HEK293 (cell line): ENCODE measurements around the gene TCF12.

ENCODE experiments used
- GFI1B ChIP-seq: fragments of 450-650 bp; formaldehyde crosslinking; IDR thresholded peaks from 2 replicates; pipeline ENCODE4 v1.5.1; 2016; ENCODE audit warnings: missing biosample characterization, missing genetic modification characterization
- MEIS1 ChIP-seq: sonication (generic); formaldehyde crosslinking; IDR thresholded peaks from 2 replicates; pipeline ENCODE4 v1.8.1; 2022; ENCODE audit warnings: missing genetic modification reagents, mild to moderate bottlenecking, borderline replicate concordance
- TCF7L2 ChIP-seq: IDR thresholded peaks from 2 replicates; pipeline ENCODE4 v1.6.1; 2011; ENCODE audit warnings: low read depth, mild to moderate bottlenecking, inconsistent platforms, low read length, moderate library complexity, borderline replicate concordance
- ZNF157 ChIP-seq: fragments of 450-650 bp; formaldehyde crosslinking; IDR thresholded peaks from 2 replicates; pipeline ENCODE4 v1.5.1; 2016; ENCODE audit warnings: missing biosample characterization, missing genetic modification characterization
- ZNF248 ChIP-seq: fragments of 450-650 bp; formaldehyde crosslinking; IDR thresholded peaks from 2 replicates; pipeline ENCODE4 v1.5.1; 2017; ENCODE audit warnings: missing biosample characterization, missing genetic modification characterization
- ZNF391 ChIP-seq: fragments of 450-650 bp; formaldehyde crosslinking; IDR thresholded peaks from 2 replicates; pipeline ENCODE4 v1.5.1; 2016; ENCODE audit warnings: low read depth, missing biosample characterization, missing genetic modification characterization, borderline replicate concordance
- TF ChIP-seq, protein P1 (sequence below): fragments of 450-650 bp; formaldehyde crosslinking; IDR thresholded peaks from 2 replicates; pipeline ENCODE4 v1.5.1; 2016; ENCODE audit warnings: missing biosample characterization, missing genetic modification characterization
- TF ChIP-seq, protein P2 (sequence below): fragments of 450-650 bp; formaldehyde crosslinking; IDR thresholded peaks from 2 replicates; pipeline ENCODE4 v1.5.1; 2016; ENCODE audit warnings: missing biosample characterization, missing genetic modification characterization

DNA sequence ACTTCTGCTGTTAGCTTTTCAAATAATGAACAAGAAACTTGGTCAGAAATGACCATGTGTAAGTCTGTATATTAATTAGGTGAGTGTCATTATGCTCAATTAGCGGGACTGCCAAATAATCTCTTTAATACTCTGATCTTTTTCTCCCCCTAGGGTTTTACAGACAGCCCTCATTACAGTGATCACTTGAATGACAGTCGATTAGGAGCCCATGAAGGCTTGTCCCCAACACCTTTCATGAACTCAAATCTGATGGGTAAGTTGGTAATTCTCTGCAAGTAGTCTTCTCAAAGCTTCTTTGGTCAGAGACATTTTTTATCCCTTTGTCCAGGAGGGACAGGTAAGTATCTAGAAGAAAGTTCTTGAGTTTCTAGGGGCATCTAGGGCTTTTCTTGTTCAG, 173.2 kb downstream of the TCF12 start:
- TF ChIP-seq GFI1B (tag by site-specific recombination) (no peak), MEIS1 (CRISPR knock-in tag) (no peak), TCF7L2 (no peak), ZNF157 (no peak), ZNF391 (tag by site-specific recombination) (no peak), ZNF248 (tag by site-specific recombination) (no peak)
- TF ChIP-seq, protein P1, sequence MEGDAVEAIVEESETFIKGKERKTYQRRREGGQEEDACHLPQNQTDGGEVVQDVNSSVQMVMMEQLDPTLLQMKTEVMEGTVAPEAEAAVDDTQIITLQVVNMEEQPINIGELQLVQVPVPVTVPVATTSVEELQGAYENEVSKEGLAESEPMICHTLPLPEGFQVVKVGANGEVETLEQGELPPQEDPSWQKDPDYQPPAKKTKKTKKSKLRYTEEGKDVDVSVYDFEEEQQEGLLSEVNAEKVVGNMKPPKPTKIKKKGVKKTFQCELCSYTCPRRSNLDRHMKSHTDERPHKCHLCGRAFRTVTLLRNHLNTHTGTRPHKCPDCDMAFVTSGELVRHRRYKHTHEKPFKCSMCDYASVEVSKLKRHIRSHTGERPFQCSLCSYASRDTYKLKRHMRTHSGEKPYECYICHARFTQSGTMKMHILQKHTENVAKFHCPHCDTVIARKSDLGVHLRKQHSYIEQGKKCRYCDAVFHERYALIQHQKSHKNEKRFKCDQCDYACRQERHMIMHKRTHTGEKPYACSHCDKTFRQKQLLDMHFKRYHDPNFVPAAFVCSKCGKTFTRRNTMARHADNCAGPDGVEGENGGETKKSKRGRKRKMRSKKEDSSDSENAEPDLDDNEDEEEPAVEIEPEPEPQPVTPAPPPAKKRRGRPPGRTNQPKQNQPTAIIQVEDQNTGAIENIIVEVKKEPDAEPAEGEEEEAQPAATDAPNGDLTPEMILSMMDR (tag by site-specific recombination): no peak
- TF ChIP-seq, protein P2, sequence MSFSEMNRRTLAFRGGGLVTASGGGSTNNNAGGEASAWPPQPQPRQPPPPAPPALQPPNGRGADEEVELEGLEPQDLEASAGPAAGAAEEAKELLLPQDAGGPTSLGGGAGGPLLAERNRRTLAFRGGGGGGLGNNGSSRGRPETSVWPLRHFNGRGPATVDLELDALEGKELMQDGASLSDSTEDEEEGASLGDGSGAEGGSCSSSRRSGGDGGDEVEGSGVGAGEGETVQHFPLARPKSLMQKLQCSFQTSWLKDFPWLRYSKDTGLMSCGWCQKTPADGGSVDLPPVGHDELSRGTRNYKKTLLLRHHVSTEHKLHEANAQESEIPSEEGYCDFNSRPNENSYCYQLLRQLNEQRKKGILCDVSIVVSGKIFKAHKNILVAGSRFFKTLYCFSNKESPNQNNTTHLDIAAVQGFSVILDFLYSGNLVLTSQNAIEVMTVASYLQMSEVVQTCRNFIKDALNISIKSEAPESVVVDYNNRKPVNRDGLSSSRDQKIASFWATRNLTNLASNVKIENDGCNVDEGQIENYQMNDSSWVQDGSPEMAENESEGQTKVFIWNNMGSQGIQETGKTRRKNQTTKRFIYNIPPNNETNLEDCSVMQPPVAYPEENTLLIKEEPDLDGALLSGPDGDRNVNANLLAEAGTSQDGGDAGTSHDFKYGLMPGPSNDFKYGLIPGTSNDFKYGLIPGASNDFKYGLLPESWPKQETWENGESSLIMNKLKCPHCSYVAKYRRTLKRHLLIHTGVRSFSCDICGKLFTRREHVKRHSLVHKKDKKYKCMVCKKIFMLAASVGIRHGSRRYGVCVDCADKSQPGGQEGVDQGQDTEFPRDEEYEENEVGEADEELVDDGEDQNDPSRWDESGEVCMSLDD (tag by site-specific recombination): no peak
